ENCODE results near the gene C12orf76.

DNA sequence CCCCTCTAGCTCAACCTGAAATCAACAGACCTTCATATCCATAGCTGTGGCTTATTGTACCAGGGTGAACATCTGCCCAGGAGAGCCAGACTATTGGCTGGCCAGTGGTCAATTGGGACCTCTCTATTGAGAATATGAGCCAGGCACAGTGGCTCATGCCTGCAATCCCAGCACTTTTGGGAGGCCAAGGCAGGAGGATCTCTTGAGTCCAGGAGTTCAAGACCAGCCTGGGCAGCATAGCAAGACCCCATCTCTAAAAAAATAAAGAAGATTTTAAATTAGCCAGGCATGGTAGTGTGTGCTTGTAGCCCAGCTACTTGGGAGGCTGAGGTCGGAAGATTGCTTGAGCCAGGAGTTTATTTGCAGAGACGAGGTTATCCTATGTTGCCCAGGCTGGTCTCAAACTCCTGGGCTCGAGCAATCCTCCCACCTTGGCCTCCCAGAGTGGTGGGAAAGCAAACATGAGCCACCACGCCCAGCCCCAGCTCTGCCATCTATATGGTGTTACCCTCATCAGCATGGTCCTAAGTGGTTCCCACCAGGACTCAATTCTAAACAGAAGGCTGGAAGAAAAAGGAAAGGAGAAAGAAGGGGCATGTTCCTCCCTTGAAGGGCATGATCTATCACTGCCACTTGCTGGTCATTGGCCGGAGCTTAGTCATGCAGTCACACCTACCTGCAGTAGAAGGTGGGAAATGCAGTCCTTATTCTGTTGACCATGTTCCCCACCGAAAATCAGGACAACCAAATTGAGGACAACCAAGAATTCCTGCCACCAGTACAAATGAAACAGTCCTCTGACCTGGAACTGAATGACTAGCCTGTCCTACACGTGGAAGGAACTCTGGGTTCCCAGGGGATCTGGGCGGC, 42.2 kb upstream of the C12orf76 start:
- TF ChIP-seq, protein P1, sequence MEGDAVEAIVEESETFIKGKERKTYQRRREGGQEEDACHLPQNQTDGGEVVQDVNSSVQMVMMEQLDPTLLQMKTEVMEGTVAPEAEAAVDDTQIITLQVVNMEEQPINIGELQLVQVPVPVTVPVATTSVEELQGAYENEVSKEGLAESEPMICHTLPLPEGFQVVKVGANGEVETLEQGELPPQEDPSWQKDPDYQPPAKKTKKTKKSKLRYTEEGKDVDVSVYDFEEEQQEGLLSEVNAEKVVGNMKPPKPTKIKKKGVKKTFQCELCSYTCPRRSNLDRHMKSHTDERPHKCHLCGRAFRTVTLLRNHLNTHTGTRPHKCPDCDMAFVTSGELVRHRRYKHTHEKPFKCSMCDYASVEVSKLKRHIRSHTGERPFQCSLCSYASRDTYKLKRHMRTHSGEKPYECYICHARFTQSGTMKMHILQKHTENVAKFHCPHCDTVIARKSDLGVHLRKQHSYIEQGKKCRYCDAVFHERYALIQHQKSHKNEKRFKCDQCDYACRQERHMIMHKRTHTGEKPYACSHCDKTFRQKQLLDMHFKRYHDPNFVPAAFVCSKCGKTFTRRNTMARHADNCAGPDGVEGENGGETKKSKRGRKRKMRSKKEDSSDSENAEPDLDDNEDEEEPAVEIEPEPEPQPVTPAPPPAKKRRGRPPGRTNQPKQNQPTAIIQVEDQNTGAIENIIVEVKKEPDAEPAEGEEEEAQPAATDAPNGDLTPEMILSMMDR (IDR thresholded peaks at IDR 0.05; ENCODE audit: low read depth, low read length) = no peak
- no peak for TF ChIP-seq EZH2phosphoT487 (IDR thresholded peaks at IDR 0.05; ENCODE audit: low read depth)
